PC-3 (cell line): ENCODE results near the gene STOML3. TPM values are rescaled to one million over a fixed set of nuclear protein-coding genes. Genes with fewer than 3 reads are reported as not detected.

ENCODE experiments used
- ATAC-seq: fragments of 200-7000 bp; cut with Tn5 transposase; 2 replicates; pipeline ENCODE4 v1.9.1; 2020; ENCODE audit warnings: mild to moderate bottlenecking, moderate library complexity
- BruUV-seq: library from RNA; stranded (reverse); fragments of 400-500 nt; replicated peaks from 2 replicates; lab custom pipeline; 2021; lab: Mats Ljungman, UMichigan
- CTCF ChIA-PET: fragments of 300-600 bp; sonication (Branson Sonifier 250); formaldehyde crosslinking; loops from one replicate; lab custom pipeline; 2022; ENCODE audit warnings: antibody characterized with exemption; lab: Charles Lee
- POLR2A ChIA-PET: fragments of 300-600 bp; sonication (Branson Sonifier 250); formaldehyde crosslinking; loops from one replicate; lab custom pipeline; 2022; ENCODE audit warnings: antibody characterized with exemption; ENCODE audit not compliant: unreplicated experiment; lab: Charles Lee
- DNase-seq: peaks from one replicate; pipeline ENCODE4 v3.0.0-alpha.2; 2015
- H2AFZ ChIP-seq: fragments of 300-600 bp; sonication (generic); 2 replicates; pipeline ENCODE4 v1.6.0; 2016; ENCODE audit warnings: antibody characterized with exemption, low read length
- H3F3A ChIP-seq: fragments of 300-600 bp; sonication (generic); one replicate; pipeline ENCODE4 v1.6.0; 2017; ENCODE audit warnings: antibody characterized with exemption, low read length, control low read depth, mild to moderate bottlenecking; ENCODE audit not compliant: unreplicated experiment
- H3K27ac ChIP-seq: fragments of 300-600 bp; sonication (generic); 2 replicates; pipeline ENCODE4 v1.5.1; 2016; ENCODE audit warnings: mild to moderate bottlenecking, low read length
- H3K27me3 ChIP-seq: fragments of 300-600 bp; sonication (generic); 2 replicates; pipeline ENCODE4 v1.6.1; 2016; ENCODE audit warnings: low read length, mixed read lengths
- H3K36me3 ChIP-seq: fragments of 300-600 bp; sonication (generic); 2 replicates; pipeline ENCODE4 v1.6.1; 2016; ENCODE audit warnings: low read depth, mixed run types, low read length, mixed read lengths
- H3K4me1 ChIP-seq: fragments of 300-600 bp; sonication (generic); 2 replicates; pipeline ENCODE4 v1.5.1; 2016; ENCODE audit warnings: low read length; ENCODE audit not compliant: insufficient read depth
- H3K4me2 ChIP-seq: fragments of 300-600 bp; sonication (generic); 2 replicates; pipeline ENCODE4 v1.6.0; 2016; ENCODE audit warnings: low read length
- H3K4me3 ChIP-seq: fragments of 300-600 bp; sonication (generic); 2 replicates; pipeline ENCODE4 v1.5.1; 2016; ENCODE audit warnings: mild to moderate bottlenecking, low read length, mixed read lengths
- H3K79me2 ChIP-seq: fragments of 300-600 bp; sonication (generic); 2 replicates; pipeline ENCODE4 v1.6.1; 2017; ENCODE audit warnings: low read length, mixed read lengths
- H3K9ac ChIP-seq: fragments of 300-600 bp; sonication (generic); 2 replicates; pipeline ENCODE4 v1.6.0; 2016; ENCODE audit warnings: mild to moderate bottlenecking, low read length
- H3K9me2 ChIP-seq: fragments of 300-600 bp; sonication (generic); replicated peaks from 2 replicates; pipeline ENCODE4 v1.6.1; 2016; ENCODE audit warnings: mixed run types, low read length, mixed read lengths
- H3K9me3 ChIP-seq: fragments of 300-600 bp; sonication (generic); 2 replicates; pipeline ENCODE4 v1.6.1; 2016; ENCODE audit warnings: low read length, mixed read lengths
- H4K20me1 ChIP-seq: fragments of 300-600 bp; sonication (generic); 2 replicates; pipeline ENCODE4 v1.6.1; 2016; ENCODE audit warnings: low read length, mixed read lengths
- EZH2 ChIP-seq: fragments of 300-600 bp; sonication (generic); IDR thresholded peaks from one replicate; pipeline ENCODE4 v1.6.1; 2017; ENCODE audit warnings: antibody characterized with exemption, mild to moderate bottlenecking, low read length; ENCODE audit not compliant: unreplicated experiment
- EZH2phosphoT487 ChIP-seq: fragments of 300-600 bp; sonication (generic); IDR thresholded peaks from 2 replicates; pipeline ENCODE4 v1.6.1; 2018; ENCODE audit warnings: mild to moderate bottlenecking, antibody characterized with exemption, low read length, borderline replicate concordance
- intact Hi-C: fragments of 100-400 bp; cut with micrococcal nuclease; formaldehyde crosslinking; loops from 2 replicates; pipeline ENCODE4 v1.9.0; 2023
- total RNA-seq: library from RNA; depleted of rRNA; stranded (reverse); fragments of >200 nt; gene quantifications from 2 replicates; pipeline ENCODE4 v1.2.3, GENCODE V29; 2014
- TF ChIP-seq, protein P1 (sequence below): fragments of 300-600 bp; sonication (generic); conservative IDR thresholded peaks from 2 replicates; pipeline ENCODE4 v1.5.1; 2017; ENCODE audit warnings: antibody characterized with exemption, low read depth, mild to moderate bottlenecking, low read length

Gene STOML3
- total RNA-seq, 1 experiment from 2014 or later, result not detected

DNA sequence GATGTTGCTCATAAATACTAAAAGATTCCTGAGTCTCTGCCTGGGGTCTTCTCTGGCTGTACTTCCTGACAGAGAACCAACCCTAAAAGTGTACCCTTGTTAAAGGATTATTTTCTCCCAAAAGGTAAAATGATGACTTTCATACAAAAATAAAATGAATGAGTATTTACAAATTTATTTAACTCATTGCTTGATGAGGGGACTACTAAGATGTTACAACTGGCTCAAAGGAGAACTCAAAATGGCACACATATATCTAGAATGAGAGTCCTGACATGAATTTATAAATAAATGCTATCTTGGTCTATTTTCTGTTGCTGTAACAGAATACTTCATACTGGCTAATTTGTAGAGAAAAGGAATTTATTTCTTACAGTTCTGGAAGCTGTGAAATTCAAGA is 30.5 kb downstream of the STOML3 start:
- Histone ChIP-seq H2AFZ (no peak overlapping the region), H3K36me3 (no peaks in the 10 kb centered on the region), H3K9me3 (no peaks in the 10 kb centered on the region), H3K79me2 (no peaks in the 10 kb centered on the region), H3K4me1 (no peaks in the 10 kb centered on the region), H3F3A (no peaks in the 10 kb centered on the region), H3K27me3 (peaks cover 7% of the 10 kb centered on the region; the same call in 1 of the 2 replicates), H4K20me1 (no peaks in the 10 kb centered on the region), H3K4me2 (no peak overlapping the region), H3K27ac (no peak overlapping the region), H3K4me3 (no peak overlapping the region), H3K9me2 (no peaks in the 10 kb centered on the region), H3K9ac (no peak overlapping the region)
- TF ChIP-seq EZH2 (no peak), EZH2phosphoT487 (no peak)
- TF ChIP-seq, protein P1, sequence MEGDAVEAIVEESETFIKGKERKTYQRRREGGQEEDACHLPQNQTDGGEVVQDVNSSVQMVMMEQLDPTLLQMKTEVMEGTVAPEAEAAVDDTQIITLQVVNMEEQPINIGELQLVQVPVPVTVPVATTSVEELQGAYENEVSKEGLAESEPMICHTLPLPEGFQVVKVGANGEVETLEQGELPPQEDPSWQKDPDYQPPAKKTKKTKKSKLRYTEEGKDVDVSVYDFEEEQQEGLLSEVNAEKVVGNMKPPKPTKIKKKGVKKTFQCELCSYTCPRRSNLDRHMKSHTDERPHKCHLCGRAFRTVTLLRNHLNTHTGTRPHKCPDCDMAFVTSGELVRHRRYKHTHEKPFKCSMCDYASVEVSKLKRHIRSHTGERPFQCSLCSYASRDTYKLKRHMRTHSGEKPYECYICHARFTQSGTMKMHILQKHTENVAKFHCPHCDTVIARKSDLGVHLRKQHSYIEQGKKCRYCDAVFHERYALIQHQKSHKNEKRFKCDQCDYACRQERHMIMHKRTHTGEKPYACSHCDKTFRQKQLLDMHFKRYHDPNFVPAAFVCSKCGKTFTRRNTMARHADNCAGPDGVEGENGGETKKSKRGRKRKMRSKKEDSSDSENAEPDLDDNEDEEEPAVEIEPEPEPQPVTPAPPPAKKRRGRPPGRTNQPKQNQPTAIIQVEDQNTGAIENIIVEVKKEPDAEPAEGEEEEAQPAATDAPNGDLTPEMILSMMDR, result no peak
- intact Hi-C loops, result no loop called here
- no TSS peak for BruUV-seq
- no peak for ATAC-seq
- POLR2A ChIA-PET, result no interaction called here
- DNase-seq, result no peak
- CTCF ChIA-PET, result no interaction called here

DNA sequence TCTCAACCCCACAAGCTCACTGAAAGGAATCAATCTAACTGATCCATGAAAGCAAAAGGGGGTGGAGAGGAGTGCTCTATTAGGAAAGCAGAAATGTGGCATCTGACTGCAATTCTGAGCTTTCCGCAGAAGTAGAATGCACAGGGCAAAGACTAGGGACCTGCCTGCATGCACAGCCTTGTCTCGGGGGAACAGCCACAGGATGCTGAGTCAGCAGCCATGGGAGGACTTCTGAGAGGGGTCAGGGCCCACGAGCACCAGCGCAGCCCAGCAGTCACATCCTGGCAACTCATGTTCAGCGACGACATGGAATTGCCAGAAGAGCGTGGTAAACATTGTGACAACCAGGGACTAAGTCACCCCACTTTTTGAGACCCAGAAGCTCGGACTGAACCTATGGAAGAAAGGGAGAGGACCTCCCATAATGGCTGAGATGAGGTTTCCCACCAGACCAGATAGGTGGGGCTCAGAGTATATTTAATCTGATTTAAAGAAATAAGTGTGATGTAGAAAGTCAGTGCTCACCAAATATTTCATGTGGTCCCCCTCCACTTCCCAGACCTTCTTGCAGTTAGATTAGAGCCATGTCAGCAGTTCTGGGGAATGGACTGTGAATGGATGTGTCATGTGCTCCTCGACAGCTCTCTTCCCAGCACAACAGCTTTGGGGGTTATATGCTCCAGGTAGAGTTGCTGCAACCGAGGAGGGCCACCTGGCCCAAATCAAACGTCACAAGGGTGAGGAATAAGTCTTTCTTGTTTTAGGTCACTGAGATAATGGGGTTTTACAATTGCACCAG is 32.6 kb downstream of the STOML3 start:
- TF ChIP-seq, protein P1, result no peak
- TF ChIP-seq EZH2phosphoT487 (no peak), EZH2 (no peak)
- ATAC-seq (no peak), DNase-seq (no peak)
- Histone ChIP-seq H4K20me1 (no peaks in the 10 kb centered on the region), H3K9me3 (no peaks in the 10 kb centered on the region), H3F3A (no peaks in the 10 kb centered on the region), H3K27ac (no peak overlapping the region), H3K36me3 (no peaks in the 10 kb centered on the region), H3K79me2 (no peaks in the 10 kb centered on the region), H3K4me1 (no peaks in the 10 kb centered on the region; the same call in 1 of the 2 replicates), H3K4me2 (no peak overlapping the region), H3K9me2 (no peaks in the 10 kb centered on the region), H3K27me3 (no peaks in the 10 kb centered on the region), H2AFZ (no peak overlapping the region), H3K9ac (no peak overlapping the region), H3K4me3 (no peak overlapping the region)
- BruUV-seq, result no TSS peak
- CTCF ChIA-PET, result no interaction called here
- POLR2A ChIA-PET, result no interaction called here
- intact Hi-C loops, result no loop called here

DNA sequence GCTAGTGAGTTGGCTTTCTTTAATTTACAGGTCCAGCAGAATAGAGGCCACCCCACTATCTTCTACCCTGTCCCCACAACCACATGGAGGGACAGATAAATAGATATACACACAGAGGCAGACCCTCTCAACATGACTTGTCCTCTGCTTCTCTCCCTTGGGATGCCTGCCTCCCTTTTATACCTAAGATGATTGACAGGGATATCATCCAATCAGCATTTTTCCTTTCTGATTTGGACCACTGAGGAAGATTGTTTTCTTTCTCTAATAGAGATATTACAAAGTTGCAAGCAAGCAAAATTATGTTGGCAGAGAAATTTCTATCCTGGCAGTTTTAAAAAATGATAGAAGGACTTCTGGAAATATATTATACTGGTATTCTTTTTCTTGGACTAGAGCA is 35.8 kb downstream of the STOML3 start:
- Histone ChIP-seq H3K9ac (no peak overlapping the region), H3K4me2 (no peak overlapping the region), H2AFZ (no peak overlapping the region), H3K9me2 (no peaks in the 10 kb centered on the region), H3K36me3 (no peaks in the 10 kb centered on the region), H3K27me3 (no peaks in the 10 kb centered on the region), H3K9me3 (no peaks in the 10 kb centered on the region), H3K4me3 (no peak overlapping the region), H3K4me1 (peaks cover 8% of the 10 kb centered on the region), H3K27ac (no peak overlapping the region), H3F3A (no peaks in the 10 kb centered on the region), H4K20me1 (no peaks in the 10 kb centered on the region), H3K79me2 (no peaks in the 10 kb centered on the region)
- ATAC-seq (no peak), DNase-seq (no peak)
- ChIA-PET CTCF (no interaction called here), POLR2A (no interaction called here)
- no TSS peak for BruUV-seq
- intact Hi-C loops, result no loop called here
- no peak for TF ChIP-seq EZH2
- TF ChIP-seq, protein P1, result no peak
- no peak for TF ChIP-seq EZH2phosphoT487
